ENCODE measurements around the gene CDH4. TPM values are rescaled to one million over a fixed set of nuclear protein-coding genes. Genes with fewer than 3 reads are reported as not detected.

The CDH4 gene
- total RNA-seq, 1 experiment from 2014 or later, result not detected

DNA sequence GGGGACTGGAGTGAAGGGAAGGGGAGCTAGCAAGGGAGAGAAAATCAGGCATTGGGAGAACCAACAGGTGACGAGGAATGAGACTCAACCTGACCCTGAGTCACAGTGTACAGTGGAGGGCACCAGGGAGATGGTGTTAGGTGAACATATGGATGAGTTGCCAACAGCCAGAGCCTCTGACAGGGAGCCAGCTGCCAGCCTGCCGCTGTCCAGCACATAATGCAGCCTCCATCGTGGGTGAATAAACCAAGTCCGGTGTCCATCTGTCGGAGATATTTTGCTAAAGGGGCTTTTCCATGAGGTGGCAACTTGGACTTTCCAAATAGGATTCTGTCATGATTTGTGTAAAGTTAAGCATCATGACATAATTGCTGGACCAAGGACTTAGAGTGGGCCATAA is 88.1 kb downstream of the CDH4 start:
- intact Hi-C loops (cut with micrococcal nuclease; ENCODE audit: unreplicated experiment) (no loop called here), in situ Hi-C loops (cut with HindIII; ENCODE audit: low pct_unique_long_range_greater_than_20kb, low sequenced_read_pairs) (no loop called here)
- Histone ChIP-seq H3K9me3 (ENCODE audit: control insufficient read depth, insufficient read depth, low read depth, low read length) (no peaks in the 10 kb centered on the region), H3K27ac (ENCODE audit: low read length) (no peak overlapping the region), H3K4me3 (ENCODE audit: low read depth in 2 of 2, low read length in 2 of 2) (no peak overlapping the region), H3K36me3 (ENCODE audit: control insufficient read depth, insufficient read depth, low read length) (no peaks in the 10 kb centered on the region), H3K27me3 (ENCODE audit: control insufficient read depth, insufficient read depth, low read length) (peaks cover 8% of the 10 kb centered on the region; the same call in 1 of the 2 replicates), H3K4me1 (ENCODE audit: control insufficient read depth, insufficient read depth, low read length) (no peaks in the 10 kb centered on the region)
- BruUV-seq (replicated peaks), result no TSS peak
- CTCF ChIA-PET, result no interaction called here
- ATAC-seq (no peak), DNase-seq (ENCODE audit: low read depth, low spot score) (no peak)
- POLR2A ChIA-PET, result no interaction called here
- TF ChIP-seq CTCF (IDR thresholded peaks at IDR 0.05) (no peak), POLR2AphosphoS5 (IDR thresholded peaks at IDR 0.05; ENCODE audit: low read depth, low read length) (no peak), TCF7L2 (IDR thresholded peaks at IDR 0.05; ENCODE audit: low read depth, low read length) (no peak), SIN3A (IDR thresholded peaks at IDR 0.05; ENCODE audit: borderline replicate concordance, insufficient read depth, low read depth, low read length) (no peak)
- TF ChIP-seq, protein P1, sequence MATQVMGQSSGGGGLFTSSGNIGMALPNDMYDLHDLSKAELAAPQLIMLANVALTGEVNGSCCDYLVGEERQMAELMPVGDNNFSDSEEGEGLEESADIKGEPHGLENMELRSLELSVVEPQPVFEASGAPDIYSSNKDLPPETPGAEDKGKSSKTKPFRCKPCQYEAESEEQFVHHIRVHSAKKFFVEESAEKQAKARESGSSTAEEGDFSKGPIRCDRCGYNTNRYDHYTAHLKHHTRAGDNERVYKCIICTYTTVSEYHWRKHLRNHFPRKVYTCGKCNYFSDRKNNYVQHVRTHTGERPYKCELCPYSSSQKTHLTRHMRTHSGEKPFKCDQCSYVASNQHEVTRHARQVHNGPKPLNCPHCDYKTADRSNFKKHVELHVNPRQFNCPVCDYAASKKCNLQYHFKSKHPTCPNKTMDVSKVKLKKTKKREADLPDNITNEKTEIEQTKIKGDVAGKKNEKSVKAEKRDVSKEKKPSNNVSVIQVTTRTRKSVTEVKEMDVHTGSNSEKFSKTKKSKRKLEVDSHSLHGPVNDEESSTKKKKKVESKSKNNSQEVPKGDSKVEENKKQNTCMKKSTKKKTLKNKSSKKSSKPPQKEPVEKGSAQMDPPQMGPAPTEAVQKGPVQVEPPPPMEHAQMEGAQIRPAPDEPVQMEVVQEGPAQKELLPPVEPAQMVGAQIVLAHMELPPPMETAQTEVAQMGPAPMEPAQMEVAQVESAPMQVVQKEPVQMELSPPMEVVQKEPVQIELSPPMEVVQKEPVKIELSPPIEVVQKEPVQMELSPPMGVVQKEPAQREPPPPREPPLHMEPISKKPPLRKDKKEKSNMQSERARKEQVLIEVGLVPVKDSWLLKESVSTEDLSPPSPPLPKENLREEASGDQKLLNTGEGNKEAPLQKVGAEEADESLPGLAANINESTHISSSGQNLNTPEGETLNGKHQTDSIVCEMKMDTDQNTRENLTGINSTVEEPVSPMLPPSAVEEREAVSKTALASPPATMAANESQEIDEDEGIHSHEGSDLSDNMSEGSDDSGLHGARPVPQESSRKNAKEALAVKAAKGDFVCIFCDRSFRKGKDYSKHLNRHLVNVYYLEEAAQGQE (IDR thresholded peaks at IDR 0.05; ENCODE audit: insufficient read depth in 1 of 2, low read depth in 2 of 2, low read length in 1 of 2), result peak; percentile 55 to 58; a peak in 2 of 4 replicates

- Histone ChIP-seq H3K4me3 (ENCODE audit: low read depth in 2 of 2, low read length in 2 of 2) (no peak overlapping the region), H3K4me1 (ENCODE audit: control insufficient read depth, insufficient read depth, low read length) (no peaks in the 10 kb centered on the region), H3K27me3 (ENCODE audit: control insufficient read depth, insufficient read depth, low read length) (peaks cover 8% of the 10 kb centered on the region; the same call in 1 of the 2 replicates), H3K36me3 (ENCODE audit: control insufficient read depth, insufficient read depth, low read length) (no peaks in the 10 kb centered on the region), H3K27ac (ENCODE audit: low read length) (no peak overlapping the region), H3K9me3 (ENCODE audit: control insufficient read depth, insufficient read depth, low read depth, low read length) (no peaks in the 10 kb centered on the region)
- in situ Hi-C loops (cut with HindIII; ENCODE audit: low pct_unique_long_range_greater_than_20kb, low sequenced_read_pairs) (no loop called here), intact Hi-C loops (cut with micrococcal nuclease; ENCODE audit: unreplicated experiment) (no loop called here)
- DNase-seq (ENCODE audit: low read depth, low spot score) (no peak), ATAC-seq (no peak)
- POLR2A ChIA-PET, result no interaction called here
- TF ChIP-seq CTCF (IDR thresholded peaks at IDR 0.05) (no peak), SIN3A (IDR thresholded peaks at IDR 0.05; ENCODE audit: borderline replicate concordance, insufficient read depth, low read depth, low read length) (no peak), TCF7L2 (IDR thresholded peaks at IDR 0.05; ENCODE audit: low read depth, low read length) (no peak), POLR2AphosphoS5 (IDR thresholded peaks at IDR 0.05; ENCODE audit: low read depth, low read length) (no peak)
- TF ChIP-seq, protein P1 (IDR thresholded peaks at IDR 0.05; ENCODE audit: insufficient read depth in 1 of 2, low read depth in 2 of 2, low read length in 1 of 2), result no peak
- CTCF ChIA-PET, result no interaction called here
- BruUV-seq (replicated peaks), result no TSS peak
Measured at GRCh38 chr20:61341605-61342004, 89.5 kb downstream of the CDH4 start.
